Muscle of back (tissue), 11 donors: Measurements from ENCODE around the gene ETS2. TPM values are rescaled to one million over a fixed set of nuclear protein-coding genes. Genes with fewer than 3 reads are reported as not detected.
A peak's percentile ranks its signal among the peaks of the same experiment; 100 is the strongest.

Source experiments
- DNase-seq, 3 donors: peaks; one replicate each; pipeline versions ENCODE4 v3.0.0 to v3.0.0-alpha.2; 2013
- polyA plus RNA-seq, 10 donors: library from polyadenylated mRNA; unstranded; fragments of 120-200 nt; gene quantifications; one replicate each; pipeline ENCODE4 v1.2.1, GENCODE V29; 2013; ENCODE audit not compliant: insufficient read length in 10 of 10

Gene ETS2
- polyA plus RNA-seq, 10 donors, result 20.7 to 41.8 (median 30.1) TPM

DNA sequence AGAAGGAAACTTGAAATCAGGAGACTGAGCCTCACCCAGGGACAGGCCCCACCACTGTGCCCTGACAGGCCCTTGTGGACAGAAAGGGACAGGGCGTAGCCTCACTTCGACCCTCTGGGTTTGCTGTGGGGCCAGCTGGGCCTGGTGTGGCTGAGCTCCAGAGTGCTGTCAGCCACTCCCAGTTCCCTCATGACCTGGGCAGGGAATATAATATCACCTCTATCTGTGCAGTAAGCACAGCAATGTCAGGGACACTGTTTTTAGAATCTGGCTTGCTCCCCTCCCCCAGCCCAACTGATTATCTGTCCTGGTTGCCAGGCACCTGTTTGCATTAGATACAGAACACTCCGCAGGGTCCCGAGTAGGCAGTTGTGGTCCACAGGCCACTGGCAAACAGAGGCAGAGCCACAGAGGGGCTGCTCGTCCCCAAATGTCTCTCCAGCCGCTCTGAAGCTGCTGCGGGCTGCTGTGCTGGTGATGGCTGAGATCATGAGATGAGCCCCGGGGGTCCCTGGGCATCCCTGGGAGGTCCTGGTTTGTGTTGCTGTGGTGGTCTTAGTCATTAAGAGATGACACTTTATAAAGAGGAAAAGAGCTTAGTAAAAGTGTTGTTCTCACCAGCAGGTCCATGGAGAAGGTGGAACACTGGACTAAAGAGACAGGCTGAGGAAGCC is 51.6 kb downstream of the ETS2 start:
- no peak for DNase-seq

DNA sequence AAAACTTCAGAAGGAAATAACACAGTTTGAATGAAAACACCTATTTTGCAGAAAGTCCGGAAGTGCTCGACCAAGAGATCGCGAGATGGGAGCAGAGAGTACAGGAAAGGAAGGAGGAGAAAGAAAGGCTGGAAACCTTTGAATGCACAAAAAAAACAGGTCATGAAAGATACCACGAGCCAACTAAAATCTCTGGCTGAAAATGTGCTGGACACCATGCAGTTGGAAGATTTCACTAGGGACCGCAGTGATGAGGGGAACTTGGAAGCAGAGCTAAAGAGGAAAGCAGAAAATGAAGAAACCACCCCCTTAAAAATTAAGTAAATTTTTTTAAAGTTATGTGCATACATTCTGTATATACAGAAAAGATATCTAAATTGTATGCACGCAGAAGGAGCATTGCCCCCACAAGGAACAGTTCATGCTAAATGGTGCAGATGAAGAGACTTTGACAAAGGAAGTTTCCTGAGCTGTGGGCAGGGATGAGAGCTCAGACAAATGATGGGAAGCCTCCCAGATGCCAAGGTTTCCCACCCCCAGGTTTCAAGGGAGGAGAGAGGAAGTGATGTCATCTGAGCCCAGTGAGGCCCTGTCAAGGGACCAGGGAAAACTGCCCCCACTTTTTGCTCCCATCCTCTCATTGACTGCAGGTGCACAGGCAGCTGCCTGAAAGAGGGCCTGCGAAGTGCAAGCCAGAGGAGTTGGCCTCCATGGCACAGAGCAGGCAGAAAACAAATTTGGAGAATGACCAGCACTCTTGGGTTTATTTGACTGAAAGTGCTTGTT is 52.5 kb downstream of the ETS2 start:
- peak in 2 of 3 donors; percentile 55 to 81 for DNase-seq

DNA sequence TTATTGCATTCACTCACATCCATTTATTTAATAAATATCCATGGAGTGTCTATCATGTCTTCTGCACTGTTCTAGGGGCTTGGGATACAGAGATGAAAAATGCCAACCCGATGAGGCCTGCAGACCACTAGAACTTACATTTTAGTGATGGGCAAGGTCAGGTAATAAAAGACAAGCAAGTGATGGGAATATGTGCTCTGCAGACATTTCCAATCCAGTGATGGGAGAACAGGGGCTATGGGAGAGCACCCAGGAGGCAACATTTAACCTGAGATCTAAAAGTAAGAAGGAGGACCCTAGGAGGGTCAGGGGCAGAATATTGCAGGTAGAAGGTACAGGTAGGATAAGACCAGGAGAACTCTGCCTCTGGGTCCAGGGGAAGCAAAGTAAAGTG is 53.1 kb downstream of the ETS2 start:
- DNase-seq, result no peak

DNA sequence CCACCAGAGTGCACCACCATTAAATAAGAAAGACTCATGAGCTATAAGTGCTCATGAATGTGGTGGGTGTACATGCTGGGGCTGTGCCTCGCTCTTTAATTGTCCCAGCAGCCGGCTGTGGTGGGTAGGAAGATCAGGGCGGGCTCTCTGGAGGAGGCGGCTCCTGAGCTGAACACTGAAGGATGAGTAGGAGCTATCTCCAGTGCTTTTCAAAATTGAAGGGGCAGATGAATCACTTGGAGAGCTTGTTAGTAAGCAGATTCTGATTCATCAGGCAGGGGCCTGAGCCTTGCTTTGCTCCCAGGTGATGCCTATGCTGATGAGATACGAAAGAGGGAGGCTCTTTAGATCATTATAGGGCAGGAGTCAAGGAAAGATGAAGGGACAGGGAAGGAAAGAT is 54.1 kb downstream of the ETS2 start:
- DNase-seq, result no peak

DNA sequence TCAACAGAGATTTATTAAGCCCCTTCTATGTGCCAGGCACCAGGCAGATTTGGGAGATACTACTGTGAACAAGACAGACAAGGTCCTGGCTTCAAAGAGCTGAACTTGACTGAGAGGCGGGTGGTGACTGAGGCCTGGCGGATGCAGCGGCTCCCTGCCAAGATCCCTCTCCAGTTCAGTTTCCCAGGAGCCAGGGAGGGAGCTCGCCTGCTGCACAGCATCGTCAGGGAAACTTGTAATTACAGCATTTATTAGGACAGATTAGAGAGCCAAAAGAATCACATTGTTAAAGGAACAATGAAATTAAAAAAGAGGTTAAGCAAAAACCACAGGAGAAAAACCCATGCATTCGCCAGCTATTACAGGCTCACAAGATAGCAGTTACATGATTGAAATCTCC is 55.3 kb downstream of the ETS2 start:
- peak in 2 of 3 donors; percentile 51 to 75 for DNase-seq

DNA sequence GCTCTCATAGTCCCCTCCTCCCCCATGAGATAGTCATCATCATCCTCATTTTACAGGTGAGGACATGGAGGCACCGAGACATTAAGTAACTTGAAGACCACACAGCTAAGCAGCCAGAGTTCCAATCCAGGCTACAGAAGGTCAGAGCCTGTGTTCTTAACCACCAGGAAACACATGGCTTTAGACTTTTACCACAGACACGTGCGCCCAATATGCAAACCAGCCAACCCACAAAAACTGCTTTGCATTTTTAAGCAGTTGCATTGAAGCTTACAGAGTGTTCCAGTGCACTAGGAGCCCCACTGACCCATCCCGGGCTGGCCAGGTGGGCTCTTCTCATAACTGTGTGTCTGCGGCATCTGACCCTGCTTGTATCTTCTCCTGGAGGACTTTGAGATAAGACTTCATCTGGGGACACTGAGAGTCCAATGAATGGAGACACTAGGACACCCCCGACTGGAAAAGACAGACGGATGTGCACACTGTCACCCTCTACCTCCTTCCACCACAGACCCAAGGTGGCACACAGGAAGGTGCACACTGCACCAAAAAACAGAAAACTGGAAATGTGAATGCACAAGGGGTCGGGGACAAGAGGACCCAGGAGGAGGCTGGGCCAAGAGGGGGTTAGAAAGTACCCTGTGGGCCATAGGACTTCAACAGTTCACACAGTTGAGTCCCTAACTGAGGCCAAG is 56.4 kb downstream of the ETS2 start:
- no peak for DNase-seq

DNA sequence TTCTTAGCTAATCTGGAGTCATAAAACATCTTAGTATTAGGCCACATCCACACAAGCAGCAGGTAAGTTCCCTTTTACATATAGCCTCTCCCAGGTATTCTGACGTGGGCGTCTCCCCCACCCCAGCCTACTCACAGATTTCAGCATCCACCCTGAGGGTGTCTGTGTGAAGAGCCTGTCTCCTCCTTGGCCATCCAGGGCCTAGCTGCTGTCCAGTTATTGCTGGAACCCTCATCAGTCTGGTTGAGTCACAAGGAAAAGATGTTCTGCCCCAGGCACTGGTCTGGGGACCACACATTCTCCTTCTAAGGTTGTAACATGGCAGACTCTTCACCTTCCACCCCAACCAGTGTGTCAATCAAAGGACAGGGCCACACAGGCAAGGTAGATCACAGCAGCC is 57.6 kb downstream of the ETS2 start:
- no peak for DNase-seq

DNA sequence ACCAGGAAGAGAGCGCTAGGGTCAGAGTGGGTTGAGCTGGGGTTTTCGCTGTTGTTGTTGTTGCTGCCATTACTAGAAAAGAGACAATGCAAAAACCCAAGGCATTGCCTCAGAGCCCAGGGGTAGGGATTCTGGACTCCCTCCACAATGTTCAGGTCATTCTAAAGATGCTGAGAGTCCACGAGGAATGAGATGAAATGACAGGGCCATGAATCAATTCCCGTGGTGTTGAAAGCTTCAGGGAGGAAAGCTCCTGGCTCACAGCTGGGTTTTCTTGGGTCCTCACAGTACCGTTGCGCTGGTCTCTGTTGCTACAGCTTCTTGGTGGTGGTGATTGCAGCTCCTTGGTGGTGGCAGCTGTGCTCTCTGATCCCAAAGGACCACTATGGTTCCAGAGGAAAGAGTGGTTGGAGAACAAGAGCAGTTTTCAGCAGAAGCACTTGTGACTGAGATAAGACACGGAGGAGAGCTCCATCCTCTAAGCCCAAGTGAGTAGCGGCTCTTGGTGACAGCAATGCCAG is 58.2 kb downstream of the ETS2 start:
- no peak for DNase-seq

DNA sequence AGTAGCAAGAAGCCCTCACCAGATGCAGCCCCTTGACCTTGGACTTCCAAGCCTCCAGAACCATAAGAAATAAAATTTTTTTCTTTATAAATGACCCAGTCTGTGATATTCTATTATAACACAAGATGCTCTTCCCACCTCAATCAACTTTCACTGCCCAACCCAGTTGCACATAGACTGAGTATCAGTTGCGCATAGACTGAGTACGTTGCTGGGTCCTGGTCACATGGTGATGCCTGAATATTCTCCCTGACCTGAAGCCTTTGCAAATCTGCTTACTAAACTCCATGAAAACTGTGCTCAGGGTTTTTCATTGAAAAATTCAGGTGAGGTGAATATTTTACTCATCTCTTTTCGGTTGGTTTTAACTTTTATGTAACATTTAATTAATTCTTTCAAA is 59.2 kb downstream of the ETS2 start:
- no peak for DNase-seq

DNA sequence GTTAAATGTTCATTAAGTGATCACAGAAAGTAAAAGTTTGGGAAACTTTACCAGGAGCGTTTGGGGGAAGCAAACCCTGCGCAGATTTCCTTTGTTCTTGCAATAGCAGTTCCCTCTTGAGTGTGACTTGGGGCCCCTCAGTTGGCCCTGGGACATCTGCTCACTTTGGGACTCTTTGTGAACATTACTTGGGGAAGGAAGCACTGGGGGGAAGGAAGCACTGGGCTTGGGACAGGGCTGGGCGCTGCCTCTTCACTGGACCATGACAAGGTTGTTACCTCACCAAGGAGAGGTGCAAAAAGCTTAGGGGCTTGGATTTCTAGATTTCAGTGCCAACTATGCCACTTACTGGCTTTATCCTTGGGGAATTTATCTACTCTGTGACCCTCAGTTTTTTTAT is 63.5 kb downstream of the ETS2 start:
- peak in 1 of 3 donors; percentile 10 for DNase-seq

DNA sequence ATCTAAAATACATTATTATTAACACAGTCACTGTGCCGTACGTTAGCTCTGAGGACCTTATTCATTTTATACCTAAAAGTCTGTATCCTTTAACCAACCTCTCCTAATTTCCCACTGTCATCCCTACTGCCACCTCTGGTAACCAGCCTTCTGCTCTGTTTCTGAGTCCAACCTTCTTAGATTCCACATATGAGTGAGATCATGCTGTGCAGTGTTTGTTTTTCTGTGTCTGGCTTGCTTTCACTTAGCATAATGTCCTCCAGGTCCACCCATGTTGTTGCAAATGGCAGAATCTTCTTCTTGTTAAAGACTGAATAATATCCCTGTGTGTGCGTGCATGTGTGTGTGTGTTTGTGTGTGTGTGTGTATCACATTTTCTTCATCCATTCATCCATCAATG is 64.2 kb downstream of the ETS2 start:
- peak in 1 of 3 donors; percentile 3 for DNase-seq
